Memory B cell (primary cell): Measurements from ENCODE around the gene TMSB10.
"Not testable (repeated sequence)": the region's sequence is repeated elsewhere in the genome, so short reads cannot be mapped to it uniquely, and the experiment has no call there.

Source experiments
- ATAC-seq: fragments of 150-1000 bp; cut with Tn5 transposase; 2 replicates; pipeline ENCODE4 v1.10.0; 2021; ENCODE audit warnings: low read depth, mild to moderate bottlenecking, moderate library complexity
- DNase-seq, 2 donors: peaks; one replicate each; pipeline ENCODE4 v3.0.0; 2022; ENCODE audit warnings: low spot score in 2 of 2
- H3K27ac Mint-ChIP-seq: one replicate; pipeline ENCODE4 v1.8.0; 2022; ENCODE audit warnings: mild to moderate bottlenecking, moderate library complexity, mixed read lengths
- H3K27me3 Mint-ChIP-seq: one replicate; pipeline ENCODE4 v1.8.0; 2022; ENCODE audit warnings: mixed read lengths
- H3K36me3 Mint-ChIP-seq: one replicate; pipeline ENCODE4 v1.8.0; 2022; ENCODE audit warnings: mild to moderate bottlenecking, mixed read lengths
- H3K4me1 Mint-ChIP-seq: one replicate; pipeline ENCODE4 v1.8.0; 2022; ENCODE audit warnings: mixed read lengths
- H3K4me3 Mint-ChIP-seq: one replicate; pipeline ENCODE4 v1.8.0; 2022; ENCODE audit warnings: mild to moderate bottlenecking, moderate library complexity, mixed read lengths
- H3K9me3 Mint-ChIP-seq: one replicate; pipeline ENCODE4 v1.8.0; 2022; ENCODE audit warnings: mixed read lengths

The TMSB10 gene

GRCh38 chr2:84902526-84902925 is 2.9 kb upstream of the TMSB10 start:
- no peak for ATAC-seq
- Mint-ChIP-seq H3K27me3 (no peaks in the 10 kb centered on the region), H3K4me3 (no peak overlapping the region), H3K27ac (no peak overlapping the region), H3K36me3 (peaks cover 8% of the 10 kb centered on the region), H3K9me3 (no peaks in the 10 kb centered on the region), H3K4me1 (peaks cover 24% of the 10 kb centered on the region)
- no peak for DNase-seq

- H3K4me3 Mint-ChIP-seq = peak overlapping the region; percentile 90
- peak overlapping the region; percentile 93 for H3K27ac Mint-ChIP-seq
- no peak for DNase-seq
- H3K36me3 Mint-ChIP-seq = peaks cover 15% of the 10 kb centered on the region
- ATAC-seq = no peak
- H3K9me3 Mint-ChIP-seq = peaks cover 1% of the 10 kb centered on the region
- H3K27me3 Mint-ChIP-seq = no peaks in the 10 kb centered on the region
- H3K4me1 Mint-ChIP-seq = peaks cover 26% of the 10 kb centered on the region
These were observed 1.3 kb upstream of the TMSB10 start for GRCh38 chr2:84904151-84904550.

GRCh38 chr2:84904717-84905174 is 710 bp upstream of the TMSB10 start:
- Mint-ChIP-seq H3K4me3 (peak overlapping the region; percentile 90), H3K4me1 (peaks cover 32% of the 10 kb centered on the region), H3K27ac (peak overlapping the region; percentile 93), H3K36me3 (peaks cover 21% of the 10 kb centered on the region), H3K27me3 (no peaks in the 10 kb centered on the region), H3K9me3 (peaks cover 7% of the 10 kb centered on the region)
- ATAC-seq (no peak), DNase-seq (no peak)

GRCh38 chr2:84906108-84906899 is 848 bp downstream of the TMSB10 start:
- H3K36me3 Mint-ChIP-seq = peaks cover 25% of the 10 kb centered on the region
- peak; percentile 16 for ATAC-seq
- DNase-seq = peak in 1 of 2 donors; percentile 44
- H3K27ac Mint-ChIP-seq = peak overlapping the region; percentile 93
- H3K27me3 Mint-ChIP-seq = no peaks in the 10 kb centered on the region
- H3K9me3 Mint-ChIP-seq = peaks cover 11% of the 10 kb centered on the region
- peaks cover 30% of the 10 kb centered on the region for H3K4me1 Mint-ChIP-seq
- peak overlapping the region; percentile 90 for H3K4me3 Mint-ChIP-seq

GRCh38 chr2:84906900-84907714 is 1.7 kb downstream of the TMSB10 start:
- H3K4me1 Mint-ChIP-seq = peaks cover 30% of the 10 kb centered on the region
- H3K27ac Mint-ChIP-seq = peak overlapping the region; percentile 93
- DNase-seq = peak in 1 of 2 donors; percentile 29
- peak; percentile 46 for ATAC-seq
- H3K36me3 Mint-ChIP-seq = peaks cover 25% of the 10 kb centered on the region
- no peaks in the 10 kb centered on the region for H3K27me3 Mint-ChIP-seq
- H3K9me3 Mint-ChIP-seq = peaks cover 11% of the 10 kb centered on the region
- H3K4me3 Mint-ChIP-seq = peak overlapping the region; percentile 90

- no peak for ATAC-seq
- Mint-ChIP-seq H3K4me3 (no peak overlapping the region), H3K36me3 (peaks cover 25% of the 10 kb centered on the region), H3K27me3 (no peaks in the 10 kb centered on the region), H3K4me1 (peaks cover 30% of the 10 kb centered on the region), H3K9me3 (peaks cover 11% of the 10 kb centered on the region), H3K27ac (peak overlapping the region; percentile 13)
- DNase-seq = no peak
These were observed 3.7 kb downstream of the TMSB10 start for GRCh38 chr2:84908948-84909713.

GRCh38 chr2:84911135-84911678 is 5.8 kb downstream of the TMSB10 start:
- Mint-ChIP-seq H3K4me3 (no peak overlapping the region), H3K4me1 (peaks cover 30% of the 10 kb centered on the region), H3K9me3 (peaks cover 11% of the 10 kb centered on the region), H3K36me3 (peaks cover 23% of the 10 kb centered on the region), H3K27me3 (no peaks in the 10 kb centered on the region), H3K27ac (no peak overlapping the region)
- ATAC-seq = no peak
- no peak for DNase-seq

GRCh38 chr2:84912984-84913383 is 7.5 kb downstream of the TMSB10 start:
- H3K4me1 Mint-ChIP-seq = peaks cover 21% of the 10 kb centered on the region
- H3K36me3 Mint-ChIP-seq = peaks cover 15% of the 10 kb centered on the region
- ATAC-seq (no peak), DNase-seq (no peak)
- no peaks in the 10 kb centered on the region for H3K27me3 Mint-ChIP-seq
- no peak overlapping the region for H3K27ac Mint-ChIP-seq
- peaks cover 11% of the 10 kb centered on the region for H3K9me3 Mint-ChIP-seq
- H3K4me3 Mint-ChIP-seq = no peak overlapping the region

- DNase-seq = no peak
- Mint-ChIP-seq H3K36me3 (peaks cover 7% of the 10 kb centered on the region), H3K4me1 (peaks cover 16% of the 10 kb centered on the region), H3K27me3 (no peaks in the 10 kb centered on the region), H3K4me3 (no peak overlapping the region), H3K27ac (no peak overlapping the region), H3K9me3 (peaks cover 8% of the 10 kb centered on the region)
- no peak for ATAC-seq
These were observed 8.9 kb downstream of the TMSB10 start for GRCh38 chr2:84914334-84914733.

- not testable (repeated sequence) for ATAC-seq, H3K36me3 Mint-ChIP-seq, H3K27me3 Mint-ChIP-seq, H3K4me3 Mint-ChIP-seq, H3K9me3 Mint-ChIP-seq, H3K27ac Mint-ChIP-seq, DNase-seq
- H3K4me1 Mint-ChIP-seq = peaks cover 22% of the 10 kb centered on the region
These were observed 10.2 kb downstream of the TMSB10 start for GRCh38 chr2:84915675-84916074.

- H3K27ac Mint-ChIP-seq, H3K9me3 Mint-ChIP-seq, ATAC-seq, H3K4me3 Mint-ChIP-seq, H3K27me3 Mint-ChIP-seq, H3K36me3 Mint-ChIP-seq, DNase-seq: not testable (repeated sequence)
- peaks cover 22% of the 10 kb centered on the region for H3K4me1 Mint-ChIP-seq
These were observed 12.4 kb downstream of the TMSB10 start for GRCh38 chr2:84917821-84918220.

GRCh38 chr2:84918430-84918829 is 13.0 kb downstream of the TMSB10 start:
- H3K27me3 Mint-ChIP-seq = no peaks in the 10 kb centered on the region
- H3K4me3 Mint-ChIP-seq = no peak overlapping the region
- H3K36me3 Mint-ChIP-seq = no peaks in the 10 kb centered on the region
- H3K4me1 Mint-ChIP-seq = peaks cover 23% of the 10 kb centered on the region
- no peaks in the 10 kb centered on the region for H3K9me3 Mint-ChIP-seq
- DNase-seq = no peak
- ATAC-seq = no peak
- no peak overlapping the region for H3K27ac Mint-ChIP-seq

GRCh38 chr2:84919885-84920580 is 14.6 kb downstream of the TMSB10 start:
- peak overlapping the region; percentile 48 for H3K4me3 Mint-ChIP-seq
- H3K9me3 Mint-ChIP-seq = peaks cover under 1% of the 10 kb centered on the region
- ATAC-seq (peak; percentile 31), DNase-seq (no peak)
- peak overlapping the region; percentile 91 for H3K27ac Mint-ChIP-seq
- peaks cover 30% of the 10 kb centered on the region for H3K4me1 Mint-ChIP-seq
- H3K36me3 Mint-ChIP-seq = no peaks in the 10 kb centered on the region
- H3K27me3 Mint-ChIP-seq = no peaks in the 10 kb centered on the region
